HG03520 (cell line): ENCODE results near the gene ARPC5L.
"Not testable (repeated sequence)": the region's sequence is repeated elsewhere in the genome, so short reads cannot be mapped to it uniquely, and the experiment has no call there.

Experiments
- ATAC-seq: cut with Tn5 transposase; IDR thresholded peaks from one replicate; pipeline ENCODE4 v1.9.1; 2021; ENCODE audit warnings: mild to moderate bottlenecking, moderate library complexity; ENCODE audit not compliant: unreplicated experiment

The ARPC5L gene

GRCh38 chr9:124887832-124888231 lies 25.9 kb downstream of the ARPC5L start:
- ATAC-seq = no peak

GRCh38 chr9:124889006-124889405 lies 27.1 kb downstream of the ARPC5L start:
- ATAC-seq = no peak

- ATAC-seq = no peak
Observed at GRCh38 chr9:124890179-124890578, 28.2 kb downstream of the ARPC5L start.

- ATAC-seq = no peak
Observed at GRCh38 chr9:124894035-124894740, 32.3 kb downstream of the ARPC5L start.

GRCh38 chr9:124894741-124895170 lies 32.8 kb downstream of the ARPC5L start:
- ATAC-seq = no peak

- no peak for ATAC-seq
Observed at GRCh38 chr9:124897570-124898460, 35.9 kb downstream of the ARPC5L start.

GRCh38 chr9:124899845-124900244 lies 37.9 kb downstream of the ARPC5L start:
- no peak for ATAC-seq

- no peak for ATAC-seq
Observed at GRCh38 chr9:124906966-124907365, 45.0 kb downstream of the ARPC5L start.

- no peak for ATAC-seq
Observed at GRCh38 chr9:124908098-124908497, 46.2 kb downstream of the ARPC5L start.

- no peak for ATAC-seq
Observed at GRCh38 chr9:124911766-124912165, 49.8 kb downstream of the ARPC5L start.

GRCh38 chr9:124913378-124913777 lies 51.4 kb downstream of the ARPC5L start:
- ATAC-seq = no peak

GRCh38 chr9:124914753-124915405 lies 52.9 kb downstream of the ARPC5L start:
- no peak for ATAC-seq

GRCh38 chr9:124920394-124920793 lies 58.5 kb downstream of the ARPC5L start:
- ATAC-seq = not testable (repeated sequence)
